H1 (cell line): ENCODE measurements around the gene SBF2. TPM values are rescaled to one million over a fixed set of nuclear protein-coding genes. Genes with fewer than 3 reads are reported as not detected.

Experiments used
- CTCF ChIA-PET: fragments of 300-600 bp; sonication (Branson Sonifier 250); formaldehyde crosslinking; loops from one replicate; lab custom pipeline; 2021; ENCODE audit not compliant: partially characterized antibody; lab: Charles Lee
- POLR2A ChIA-PET: fragments of 300-600 bp; sonication (Branson Sonifier 250); formaldehyde crosslinking; loops from one replicate; lab custom pipeline; 2021; ENCODE audit warnings: inconsistent platforms; ENCODE audit not compliant: partially characterized antibody; lab: Charles Lee
- DNase-seq, 2 experiments: peaks; one replicate each; pipeline versions ENCODE4 v3.0.0 to v3.0.0-alpha.2; 2010 to 2022; ENCODE audit warnings: low spot score in 2 of 2, low read depth in 1 of 2, mixed read lengths in 1 of 2
- FAIRE-seq: peaks from 2 replicates; lab custom pipeline; 2011; peaks lifted over from hg19 to GRCh38; lab: Jason Lieb, UNC
- H2AFZ ChIP-seq: 2 replicates; pipeline ENCODE4 v1.8.1; 2012; ENCODE audit warnings: low read length, inconsistent platforms
- H2AK5ac ChIP-seq: 2 replicates; pipeline ENCODE4 v1.6.1; 2013; ENCODE audit warnings: low read depth, low read length
- H2BK120ac ChIP-seq: replicated peaks from 2 replicates; pipeline ENCODE3; 2013; ENCODE audit warnings: low read depth, low read length, inconsistent platforms
- H2BK12ac ChIP-seq: 2 replicates; pipeline ENCODE4 v1.6.1; 2013; ENCODE audit warnings: low read depth, low read length
- H2BK15ac ChIP-seq: 2 replicates; pipeline ENCODE4 v1.6.1; 2013; ENCODE audit warnings: low read length
- H2BK20ac ChIP-seq: 2 replicates; pipeline ENCODE4 v1.6.1; 2013; ENCODE audit warnings: low read length
- H2BK5ac ChIP-seq: 2 replicates; pipeline ENCODE4 v1.6.1; 2013; ENCODE audit warnings: low read depth, low read length
- H3K14ac ChIP-seq: 2 replicates; pipeline ENCODE4 v1.6.1; 2013; ENCODE audit warnings: inconsistent platforms; ENCODE audit not compliant: insufficient read length
- H3K18ac ChIP-seq: 2 replicates; pipeline ENCODE4 v1.6.1; 2013; ENCODE audit warnings: low read length; ENCODE audit errors: extremely low read depth
- H3K23ac ChIP-seq: 2 replicates; pipeline ENCODE4 v1.6.1; 2013; ENCODE audit warnings: inconsistent platforms; ENCODE audit not compliant: insufficient read length
- H3K23me2 ChIP-seq: 2 replicates; pipeline ENCODE4 v1.6.1; 2013; ENCODE audit warnings: low read depth, low read length
- H3K27ac ChIP-seq: 2 replicates; pipeline ENCODE4 v1.6.1; 2011; ENCODE audit warnings: low read depth, low read length, inconsistent platforms
- H3K27me3 ChIP-seq, 4 experiments: replicated peaks in 1 of 4; 1 replicate in 1 of 4; 2 replicates in 3 of 4; pipeline versions ENCODE4 v1.6.1 to v1.8.1; 2011 to 2013; ENCODE audit warnings: low read length in 3 of 4, mild to moderate bottlenecking in 3 of 4, inconsistent platforms in 2 of 4, mixed read lengths in 2 of 4, moderate library complexity in 1 of 4; ENCODE audit not compliant: control insufficient read depth in 3 of 4, insufficient read depth in 3 of 4; ENCODE audit errors: extremely low read depth in 1 of 4
- H3K36me3 ChIP-seq, 4 experiments: 2 replicates each; pipeline versions ENCODE4 v1.6.1 to v1.8.1; 2011 to 2013; ENCODE audit warnings: mild to moderate bottlenecking in 4 of 4, low read length in 3 of 4, moderate library complexity in 2 of 4, control low read depth in 1 of 4, inconsistent platforms in 1 of 4; ENCODE audit not compliant: insufficient read depth in 4 of 4, control insufficient read depth in 2 of 4
- H3K4ac ChIP-seq: replicated peaks from 2 replicates; pipeline ENCODE3; 2013; ENCODE audit warnings: low read length, low read depth, mixed read lengths, inconsistent platforms; ENCODE audit not compliant: insufficient read length
- H3K4me1 ChIP-seq, 4 experiments: replicated peaks in 1 of 4; 1 replicate in 1 of 4; 2 replicates in 3 of 4; pipeline versions ENCODE4 v1.6.1 to v1.8.1; 2011 to 2013; ENCODE audit warnings: low read length in 3 of 4, inconsistent platforms in 2 of 4, mixed read lengths in 1 of 4; ENCODE audit not compliant: insufficient read depth in 4 of 4, control insufficient read depth in 3 of 4
- H3K4me2 ChIP-seq, 2 experiments: 2 replicates each; pipeline versions ENCODE4 v1.6.1 to v1.8.1; 2011 to 2013; ENCODE audit warnings: low read depth in 2 of 2, low read length in 2 of 2, control low read depth in 1 of 2, inconsistent platforms in 1 of 2, mild to moderate bottlenecking in 1 of 2; ENCODE audit not compliant: insufficient read depth in 1 of 2
- H3K4me3 ChIP-seq, 4 experiments: fragments of 200-600, 300-600 bp in 1 of 4; sonication (generic), shearing (Covaris generic), sonication (Bioruptor Twin) in 1 of 4; 2 replicates each; pipeline versions ENCODE4 v1.5.1 to v1.8.1; 2011 to 2016; ENCODE audit warnings: low read length in 4 of 4, low read depth in 3 of 4, control low read depth in 2 of 4, inconsistent platforms in 2 of 4, mild to moderate bottlenecking in 2 of 4, mixed read lengths in 1 of 4, moderate library complexity in 1 of 4; ENCODE audit not compliant: insufficient read depth in 2 of 4; ENCODE audit errors: extremely low read depth in 1 of 4
- H3K56ac ChIP-seq: replicated peaks from 2 replicates; pipeline ENCODE3; 2013; ENCODE audit warnings: low read depth, mild to moderate bottlenecking, mixed read lengths, low read length, inconsistent platforms; ENCODE audit not compliant: insufficient read length
- H3K79me1 ChIP-seq: 2 replicates; pipeline ENCODE4 v1.6.1; 2013; ENCODE audit warnings: low read depth, low read length, control low read depth
- H3K79me2 ChIP-seq, 2 experiments: 2 replicates each; pipeline versions ENCODE4 v1.6.1 to v1.8.1; 2012 to 2013; ENCODE audit warnings: low read length in 2 of 2, mild to moderate bottlenecking in 2 of 2, inconsistent platforms in 1 of 2; ENCODE audit not compliant: insufficient read depth in 2 of 2, control insufficient read depth in 1 of 2
- H3K9ac ChIP-seq, 4 experiments: replicated peaks in 1 of 4; 1 replicate in 1 of 4; 2 replicates in 3 of 4; pipeline versions ENCODE4 v1.6.1 to v1.8.1; 2011 to 2013; ENCODE audit warnings: low read depth in 3 of 4, low read length in 3 of 4, control low read depth in 2 of 4, mild to moderate bottlenecking in 2 of 4, moderate library complexity in 2 of 4, inconsistent platforms in 1 of 4; ENCODE audit errors: extremely low read depth in 1 of 4
- H3K9me3 ChIP-seq, 2 experiments: 2 replicates each; pipeline versions ENCODE4 v1.6.1 to v1.8.1; 2012 to 2013; ENCODE audit warnings: mild to moderate bottlenecking in 2 of 2, moderate library complexity in 2 of 2, control low read depth in 1 of 2, inconsistent platforms in 1 of 2, low read depth in 1 of 2, low read length in 1 of 2, mixed read lengths in 1 of 2; ENCODE audit not compliant: insufficient read depth in 2 of 2
- H4K20me1 ChIP-seq, 2 experiments: replicated peaks in 1 of 2; 2 replicates each; pipeline versions ENCODE3 to v1.8.1; 2011 to 2013; ENCODE audit warnings: inconsistent platforms in 2 of 2, low read length in 2 of 2, mild to moderate bottlenecking in 1 of 2; ENCODE audit not compliant: insufficient read depth in 2 of 2, control insufficient read depth in 1 of 2
- H4K5ac ChIP-seq: 2 replicates; pipeline ENCODE4 v1.6.1; 2013; ENCODE audit warnings: low read length, low read depth, mixed read lengths, inconsistent platforms; ENCODE audit not compliant: insufficient read length
- H4K8ac ChIP-seq: 2 replicates; pipeline ENCODE4 v1.8.0; 2013; ENCODE audit warnings: mild to moderate bottlenecking, moderate library complexity, low read length, inconsistent platforms; ENCODE audit not compliant: insufficient read depth; ENCODE audit errors: extremely low read depth
- H4K91ac ChIP-seq: replicated peaks from 2 replicates; pipeline ENCODE3; 2013; ENCODE audit warnings: low read length, mixed read lengths, inconsistent platforms; ENCODE audit not compliant: insufficient read length
- CBX5 ChIP-seq: fragments of 300-800, 300-1000 bp; sonication (generic); IDR thresholded peaks from 2 replicates; pipeline ENCODE4 v1.7.1; 2016; ENCODE audit warnings: antibody characterized with exemption, low read length, low read depth
- CHD1 ChIP-seq: IDR thresholded peaks from 2 replicates; pipeline ENCODE4 v1.6.1; 2012; ENCODE audit warnings: low read depth, low read length, improper control_type of control experiment
- EGR1 ChIP-seq: IDR thresholded peaks from 2 replicates; pipeline ENCODE4 v1.6.1; 2011; ENCODE audit warnings: low read depth, low read length, borderline replicate concordance
- HDAC2 ChIP-seq, 2 experiments: fragments of 300-600 bp in 1 of 2; sonication (generic) in 1 of 2; IDR thresholded peaks; 2 replicates each; pipeline ENCODE4 v1.6.1; 2011 to 2012; ENCODE audit warnings: low read depth in 2 of 2, low read length in 2 of 2, mild to moderate bottlenecking in 2 of 2, moderate library complexity in 2 of 2, borderline replicate concordance in 1 of 2, inconsistent platforms in 1 of 2
- KDM5A ChIP-seq: fragments of 200-600 bp; IDR thresholded peaks from 2 replicates; pipeline ENCODE4 v1.7.1; 2012; ENCODE audit warnings: mild to moderate bottlenecking, low read length, inconsistent platforms, mixed read lengths
- MAFK ChIP-seq: IDR thresholded peaks from 2 replicates; pipeline ENCODE4 v1.6.1; 2012; ENCODE audit warnings: low read depth, mild to moderate bottlenecking, improper control_type of control experiment, low read length
- SAP30 ChIP-seq: fragments of 300-600 bp; sonication (generic); IDR thresholded peaks from 2 replicates; pipeline ENCODE4 v1.7.1; 2012; ENCODE audit warnings: low read length, moderate library complexity, mild to moderate bottlenecking, inconsistent platforms; ENCODE audit not compliant: insufficient read depth, insufficient replicate concordance
- SRF ChIP-seq: IDR thresholded peaks from 2 replicates; pipeline ENCODE4 v1.6.1; 2011; ENCODE audit warnings: mild to moderate bottlenecking, low read depth, low read length, moderate library complexity
- WGBS, 2 experiments: shearing (Covaris generic) in 1 of 2; methylation state at CpG; one replicate each; pipeline versions ENCODE4 v1.1.6 to v1.1.7; 2013 to 2015; ENCODE audit warnings: low lambda C conversion rate in 2 of 2, mixed read lengths in 2 of 2, inconsistent platforms in 1 of 2, low coverage in 1 of 2, missing lambda C conversion rate in 1 of 2; ENCODE audit not compliant: insufficient replicate concordance in 2 of 2, insufficient coverage in 1 of 2, insufficient read length in 1 of 2; ENCODE audit errors: extremely low coverage in 1 of 2, missing lambda C conversion rate in 1 of 2; 5-methylcytosine and 5-hydroxymethylcytosine counted together
- polyA plus RNA-seq, 7 experiments: library from polyadenylated mRNA; depleted of rRNA in 3 of 7; stranded (reverse) in 5 of 7; unstranded in 2 of 7; fragments of >200 nt in 5 of 7; fragments of 200-250 nt in 2 of 7; gene quantifications; 1 replicate in 5 of 7; 2 replicates in 1 of 7; 4 replicates in 1 of 7; pipeline versions ENCODE4 v1.2.1 to v1.2.3, GENCODE V29; 2011 to 2013; ENCODE audit warnings: missing spikeins in 2 of 7, mixed read lengths in 2 of 7
- total RNA-seq: library from RNA; stranded (reverse); fragmentation: NEBNext Ultra II Directional; extraction: Animal tissue kit (Norgen Biotek cat#: 25700); gene quantifications from 2 replicates; pipeline ENCODE4 v1.2.1, GENCODE V29; 2021

The SBF2 gene
- total and polyA plus RNA-seq, 2 of the 8 experiments (the other 6 are each of a cell fraction or from before 2014, with no cell fraction given), result 36.7 to 50.5 TPM

GRCh38 chr11:10211470-10211869 is 82.5 kb downstream of the SBF2 start:
- H4K91ac ChIP-seq, result no peak overlapping the region
- no peaks in the 10 kb centered on the region for H3K9me3 ChIP-seq
- no peak overlapping the region for H3K4me3 ChIP-seq
- FAIRE-seq (peak; percentile 39), DNase-seq (no peak)
- H4K8ac ChIP-seq, result no peak overlapping the region
- no peak overlapping the region for H2BK5ac ChIP-seq
- H2BK120ac ChIP-seq, result no peak overlapping the region
- H3K4me1 ChIP-seq, result peaks cover 0 to 6% (median 0%) of the 10 kb centered on the region in 4 experiments; a peak in 2 of 7 replicates
- ChIA-PET POLR2A (interaction anchor here (0.8 kb wide), 1 partner anchor 13 kb away, joined by 3 read pairs; no protein-coding TSS in a partner anchor), CTCF (interaction anchor here (1.0 to 2.4 kb wide), 5 partner anchors 9 to 476 kb away, joined by 3 to 9 read pairs (median 4); partner anchors contain the start of gene ADM)
- H2BK20ac ChIP-seq, result no peak overlapping the region
- no peak overlapping the region for H2AFZ ChIP-seq
- no peak overlapping the region for H3K14ac ChIP-seq
- H4K5ac ChIP-seq, result no peak overlapping the region
- no peak overlapping the region for H2BK15ac ChIP-seq
- H2BK12ac ChIP-seq, result no peak overlapping the region
- H3K79me2 ChIP-seq, result peaks cover 0 to 3% of the 10 kb centered on the region in 2 experiments; a peak in 1 of 4 replicates
- H3K27me3 ChIP-seq, result no peaks in the 10 kb centered on the region
- H3K23ac ChIP-seq, result no peak overlapping the region
- H4K20me1 ChIP-seq, result no peaks in the 10 kb centered on the region
- no peak overlapping the region for H3K18ac ChIP-seq
- no peak overlapping the region for H3K27ac ChIP-seq
- no peak overlapping the region for H3K4ac ChIP-seq
- H3K79me1 ChIP-seq, result no peaks in the 10 kb centered on the region
- no peaks in the 10 kb centered on the region for H3K36me3 ChIP-seq
- H3K4me2 ChIP-seq, result no peak overlapping the region
- H2AK5ac ChIP-seq, result no peak overlapping the region
- H3K56ac ChIP-seq, result no peak overlapping the region
- no peak overlapping the region for H3K9ac ChIP-seq
- 95% methylated on average over 3 of the region's 3 CpGs; no CpG with 5 or more reads in 1 of the 2 experiments for WGBS, 2 experiments
- H3K23me2 ChIP-seq, result no peaks in the 10 kb centered on the region
- TF ChIP-seq EGR1 (no peak), CBX5 (no peak), HDAC2 (IDR thresholded peaks at IDR 0.05; ENCODE audit: borderline replicate concordance in 1 of 2, low read depth in 2 of 2, low read length in 2 of 2) (no peak), SRF (no peak), KDM5A (no peak), MAFK (no peak), SAP30 (no peak), CHD1 (no peak)
